ENCODE measurements around the gene ODF2L.

The ODF2L gene

DNA sequence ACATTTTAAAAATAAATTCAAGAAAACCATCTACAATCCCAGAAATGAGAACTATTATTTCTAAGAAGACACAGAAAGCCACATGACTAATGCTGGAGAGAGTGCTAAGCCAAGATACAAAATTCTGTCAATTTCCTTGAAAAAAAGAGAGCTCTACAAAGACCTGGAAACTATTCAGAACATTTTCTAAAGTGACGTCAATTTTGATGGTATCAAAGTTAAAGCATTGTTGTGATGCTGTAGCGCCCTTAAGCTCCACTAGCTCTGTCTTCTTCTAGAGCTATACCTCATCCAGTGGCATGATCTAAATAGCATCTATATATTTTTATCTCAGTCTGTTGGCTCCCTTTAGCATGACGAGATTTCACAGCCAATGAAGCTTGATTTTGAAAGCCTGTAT, 73.9 kb downstream of the ODF2L start:
- TF ChIP-seq OSR1 (CRISPR knock-in tag; IDR thresholded peaks at IDR 0.05) = no peak
- TF ChIP-seq ARNTL (CRISPR knock-in tag; IDR thresholded peaks at IDR 0.05; ENCODE audit: borderline replicate concordance, low read depth) = no peak
- TF ChIP-seq, protein P1, sequence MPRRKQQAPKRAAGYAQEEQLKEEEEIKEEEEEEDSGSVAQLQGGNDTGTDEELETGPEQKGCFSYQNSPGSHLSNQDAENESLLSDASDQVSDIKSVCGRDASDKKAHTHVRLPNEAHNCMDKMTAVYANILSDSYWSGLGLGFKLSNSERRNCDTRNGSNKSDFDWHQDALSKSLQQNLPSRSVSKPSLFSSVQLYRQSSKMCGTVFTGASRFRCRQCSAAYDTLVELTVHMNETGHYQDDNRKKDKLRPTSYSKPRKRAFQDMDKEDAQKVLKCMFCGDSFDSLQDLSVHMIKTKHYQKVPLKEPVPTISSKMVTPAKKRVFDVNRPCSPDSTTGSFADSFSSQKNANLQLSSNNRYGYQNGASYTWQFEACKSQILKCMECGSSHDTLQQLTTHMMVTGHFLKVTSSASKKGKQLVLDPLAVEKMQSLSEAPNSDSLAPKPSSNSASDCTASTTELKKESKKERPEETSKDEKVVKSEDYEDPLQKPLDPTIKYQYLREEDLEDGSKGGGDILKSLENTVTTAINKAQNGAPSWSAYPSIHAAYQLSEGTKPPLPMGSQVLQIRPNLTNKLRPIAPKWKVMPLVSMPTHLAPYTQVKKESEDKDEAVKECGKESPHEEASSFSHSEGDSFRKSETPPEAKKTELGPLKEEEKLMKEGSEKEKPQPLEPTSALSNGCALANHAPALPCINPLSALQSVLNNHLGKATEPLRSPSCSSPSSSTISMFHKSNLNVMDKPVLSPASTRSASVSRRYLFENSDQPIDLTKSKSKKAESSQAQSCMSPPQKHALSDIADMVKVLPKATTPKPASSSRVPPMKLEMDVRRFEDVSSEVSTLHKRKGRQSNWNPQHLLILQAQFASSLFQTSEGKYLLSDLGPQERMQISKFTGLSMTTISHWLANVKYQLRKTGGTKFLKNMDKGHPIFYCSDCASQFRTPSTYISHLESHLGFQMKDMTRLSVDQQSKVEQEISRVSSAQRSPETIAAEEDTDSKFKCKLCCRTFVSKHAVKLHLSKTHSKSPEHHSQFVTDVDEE (CRISPR knock-in tag; IDR thresholded peaks at IDR 0.05) = no peak
- TF ChIP-seq TOX (CRISPR knock-in tag; IDR thresholded peaks at IDR 0.05; ENCODE audit: borderline replicate concordance) = no peak
- TF ChIP-seq, protein P2, sequence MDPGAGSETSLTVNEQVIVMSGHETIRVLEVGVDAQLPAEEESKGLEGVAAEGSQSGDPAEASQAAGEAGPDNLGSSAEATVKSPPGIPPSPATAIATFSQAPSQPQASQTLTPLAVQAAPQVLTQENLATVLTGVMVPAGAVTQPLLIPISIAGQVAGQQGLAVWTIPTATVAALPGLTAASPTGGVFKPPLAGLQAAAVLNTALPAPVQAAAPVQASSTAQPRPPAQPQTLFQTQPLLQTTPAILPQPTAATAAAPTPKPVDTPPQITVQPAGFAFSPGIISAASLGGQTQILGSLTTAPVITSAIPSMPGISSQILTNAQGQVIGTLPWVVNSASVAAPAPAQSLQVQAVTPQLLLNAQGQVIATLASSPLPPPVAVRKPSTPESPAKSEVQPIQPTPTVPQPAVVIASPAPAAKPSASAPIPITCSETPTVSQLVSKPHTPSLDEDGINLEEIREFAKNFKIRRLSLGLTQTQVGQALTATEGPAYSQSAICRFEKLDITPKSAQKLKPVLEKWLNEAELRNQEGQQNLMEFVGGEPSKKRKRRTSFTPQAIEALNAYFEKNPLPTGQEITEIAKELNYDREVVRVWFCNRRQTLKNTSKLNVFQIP (CRISPR knock-in tag; IDR thresholded peaks at IDR 0.05; ENCODE audit: borderline replicate concordance, low read depth) = no peak
- TF ChIP-seq ZFP30 (CRISPR knock-in tag; IDR thresholded peaks at IDR 0.05) = no peak
- no peak for TF ChIP-seq TCF4 (CRISPR knock-in tag; IDR thresholded peaks at IDR 0.05; ENCODE audit: borderline replicate concordance)
- TF ChIP-seq, protein P3, sequence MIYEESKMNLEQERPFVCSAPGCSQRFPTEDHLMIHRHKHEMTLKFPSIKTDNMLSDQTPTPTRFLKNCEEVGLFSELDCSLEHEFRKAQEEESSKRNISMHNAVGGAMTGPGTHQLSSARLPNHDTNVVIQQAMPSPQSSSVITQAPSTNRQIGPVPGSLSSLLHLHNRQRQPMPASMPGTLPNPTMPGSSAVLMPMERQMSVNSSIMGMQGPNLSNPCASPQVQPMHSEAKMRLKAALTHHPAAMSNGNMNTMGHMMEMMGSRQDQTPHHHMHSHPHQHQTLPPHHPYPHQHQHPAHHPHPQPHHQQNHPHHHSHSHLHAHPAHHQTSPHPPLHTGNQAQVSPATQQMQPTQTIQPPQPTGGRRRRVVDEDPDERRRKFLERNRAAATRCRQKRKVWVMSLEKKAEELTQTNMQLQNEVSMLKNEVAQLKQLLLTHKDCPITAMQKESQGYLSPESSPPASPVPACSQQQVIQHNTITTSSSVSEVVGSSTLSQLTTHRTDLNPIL (CRISPR knock-in tag; IDR thresholded peaks at IDR 0.05; ENCODE audit: low read depth) = no peak
- TF ChIP-seq GLIS3 (CRISPR knock-in tag; IDR thresholded peaks at IDR 0.05) = no peak
- TF ChIP-seq PPARA (CRISPR knock-in tag; IDR thresholded peaks at IDR 0.05; ENCODE audit: borderline replicate concordance) = no peak
- no peak for TF ChIP-seq ESRRG (CRISPR knock-in tag; IDR thresholded peaks at IDR 0.05)
- TF ChIP-seq CSDC2 (CRISPR knock-in tag; IDR thresholded peaks at IDR 0.05) = no peak
- TF ChIP-seq ZFP3 (CRISPR knock-in tag; IDR thresholded peaks at IDR 0.05) = no peak
- TF ChIP-seq, protein P4, sequence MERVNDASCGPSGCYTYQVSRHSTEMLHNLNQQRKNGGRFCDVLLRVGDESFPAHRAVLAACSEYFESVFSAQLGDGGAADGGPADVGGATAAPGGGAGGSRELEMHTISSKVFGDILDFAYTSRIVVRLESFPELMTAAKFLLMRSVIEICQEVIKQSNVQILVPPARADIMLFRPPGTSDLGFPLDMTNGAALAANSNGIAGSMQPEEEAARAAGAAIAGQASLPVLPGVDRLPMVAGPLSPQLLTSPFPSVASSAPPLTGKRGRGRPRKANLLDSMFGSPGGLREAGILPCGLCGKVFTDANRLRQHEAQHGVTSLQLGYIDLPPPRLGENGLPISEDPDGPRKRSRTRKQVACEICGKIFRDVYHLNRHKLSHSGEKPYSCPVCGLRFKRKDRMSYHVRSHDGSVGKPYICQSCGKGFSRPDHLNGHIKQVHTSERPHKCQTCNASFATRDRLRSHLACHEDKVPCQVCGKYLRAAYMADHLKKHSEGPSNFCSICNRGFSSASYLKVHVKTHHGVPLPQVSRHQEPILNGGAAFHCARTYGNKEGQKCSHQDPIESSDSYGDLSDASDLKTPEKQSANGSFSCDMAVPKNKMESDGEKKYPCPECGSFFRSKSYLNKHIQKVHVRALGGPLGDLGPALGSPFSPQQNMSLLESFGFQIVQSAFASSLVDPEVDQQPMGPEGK (CRISPR knock-in tag; IDR thresholded peaks at IDR 0.05; ENCODE audit: borderline replicate concordance) = no peak
- no peak for TF ChIP-seq ZNF8 (CRISPR knock-in tag; IDR thresholded peaks at IDR 0.05)
- TF ChIP-seq SNAI2 (CRISPR knock-in tag; IDR thresholded peaks at IDR 0.05) = no peak

DNA sequence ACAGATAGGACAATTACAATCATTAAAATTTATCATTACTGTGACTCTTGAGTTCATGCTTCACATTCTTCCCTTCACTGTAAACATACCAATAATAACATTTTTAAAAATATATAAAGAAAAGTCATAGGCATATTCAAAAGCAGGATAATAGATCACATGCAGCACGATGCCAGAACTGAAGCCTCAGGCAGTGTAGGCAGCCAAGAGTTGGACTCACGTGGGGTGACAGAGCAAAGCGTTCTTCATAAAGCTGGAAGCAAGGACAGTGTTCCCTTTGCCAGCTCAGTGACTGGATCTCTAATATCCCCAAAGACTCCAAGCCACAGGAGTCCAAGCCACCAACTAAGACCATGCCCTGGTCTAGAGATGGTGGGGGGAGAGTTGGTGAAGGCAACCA, 77.7 kb downstream of the ODF2L start:
- no peak for ATAC-seq
- no peak for TF ChIP-seq TCF4 (CRISPR knock-in tag; IDR thresholded peaks at IDR 0.05; ENCODE audit: borderline replicate concordance)
- TF ChIP-seq ZNF565 (CRISPR knock-in tag; conservative IDR thresholded peaks at IDR 0.05; ENCODE audit: low read depth) = no peak
- TF ChIP-seq, protein P1 (CRISPR knock-in tag; IDR thresholded peaks at IDR 0.05) = no peak
- TF ChIP-seq, protein P4 (CRISPR knock-in tag; IDR thresholded peaks at IDR 0.05; ENCODE audit: borderline replicate concordance) = no peak
- TF ChIP-seq TOX (CRISPR knock-in tag; IDR thresholded peaks at IDR 0.05; ENCODE audit: borderline replicate concordance) = no peak
- TF ChIP-seq OSR1 (CRISPR knock-in tag; IDR thresholded peaks at IDR 0.05) = no peak
- TF ChIP-seq, protein P5, sequence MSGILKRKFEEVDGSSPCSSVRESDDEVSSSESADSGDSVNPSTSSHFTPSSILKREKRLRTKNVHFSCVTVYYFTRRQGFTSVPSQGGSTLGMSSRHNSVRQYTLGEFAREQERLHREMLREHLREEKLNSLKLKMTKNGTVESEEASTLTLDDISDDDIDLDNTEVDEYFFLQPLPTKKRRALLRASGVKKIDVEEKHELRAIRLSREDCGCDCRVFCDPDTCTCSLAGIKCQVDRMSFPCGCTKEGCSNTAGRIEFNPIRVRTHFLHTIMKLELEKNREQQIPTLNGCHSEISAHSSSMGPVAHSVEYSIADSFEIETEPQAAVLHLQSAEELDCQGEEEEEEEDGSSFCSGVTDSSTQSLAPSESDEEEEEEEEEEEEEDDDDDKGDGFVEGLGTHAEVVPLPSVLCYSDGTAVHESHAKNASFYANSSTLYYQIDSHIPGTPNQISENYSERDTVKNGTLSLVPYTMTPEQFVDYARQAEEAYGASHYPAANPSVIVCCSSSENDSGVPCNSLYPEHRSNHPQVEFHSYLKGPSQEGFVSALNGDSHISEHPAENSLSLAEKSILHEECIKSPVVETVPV (CRISPR knock-in tag; IDR thresholded peaks at IDR 0.05) = no peak
- no peak for TF ChIP-seq ESRRG (CRISPR knock-in tag; IDR thresholded peaks at IDR 0.05)
- TF ChIP-seq SNAI2 (CRISPR knock-in tag; IDR thresholded peaks at IDR 0.05) = no peak
- TF ChIP-seq, protein P3 (CRISPR knock-in tag; IDR thresholded peaks at IDR 0.05; ENCODE audit: low read depth) = no peak
- TF ChIP-seq ZNF8 (CRISPR knock-in tag; IDR thresholded peaks at IDR 0.05) = no peak

More for the DNA sequence above, 73.9 kb downstream of the ODF2L start:
- no peak for ATAC-seq

Data from SK-N-SH treated with all-trans-retinoic acid at 6 μM for 48 hours (cell line).